Anterior cingulate cortex (tissue), 58 donors: ENCODE data around the gene XRRA1.

Source experiments
- DNase-seq, 58 donors: peaks; one replicate each; lab custom pipeline; 2025; lab: John Stamatoyannopoulos, UW

The XRRA1 gene

GRCh38 chr11:74951226-74951625, 2.3 kb upstream of the XRRA1 start:
- DNase-seq = no peak

- no peak for DNase-seq
Observed at GRCh38 chr11:74950374-74950969, 1.6 kb upstream of the XRRA1 start.

- DNase-seq = no peak
Observed at GRCh38 chr11:74949753-74950137, 854 bp upstream of the XRRA1 start.

- DNase-seq = no peak
Observed at GRCh38 chr11:74948546-74948897, 369 bp downstream of the XRRA1 start.

- DNase-seq = no peak
Observed at GRCh38 chr11:74942073-74942759, 6.7 kb downstream of the XRRA1 start.

- DNase-seq = no peak
Observed at GRCh38 chr11:74941492-74941891, 7.4 kb downstream of the XRRA1 start.

GRCh38 chr11:74937696-74938475, 11.0 kb downstream of the XRRA1 start:
- no peak for DNase-seq

GRCh38 chr11:74936976-74937375, 11.9 kb downstream of the XRRA1 start:
- DNase-seq = no peak

GRCh38 chr11:74936087-74936486, 12.8 kb downstream of the XRRA1 start:
- DNase-seq = peak in 1 of 58 donors; percentile 2

- DNase-seq = no peak
Observed at GRCh38 chr11:74935285-74935684, 13.6 kb downstream of the XRRA1 start.

- no peak for DNase-seq
Observed at GRCh38 chr11:74933765-74934164, 15.1 kb downstream of the XRRA1 start.

GRCh38 chr11:74932797-74933196, 16.1 kb downstream of the XRRA1 start:
- no peak for DNase-seq

- DNase-seq = no peak
Observed at GRCh38 chr11:74932169-74932568, 16.7 kb downstream of the XRRA1 start.

GRCh38 chr11:74929431-74930363, 19.2 kb downstream of the XRRA1 start:
- DNase-seq = peak in 49 of 58 donors; percentile 3 to 86 (median 36)

GRCh38 chr11:74927496-74927895, 21.4 kb downstream of the XRRA1 start:
- DNase-seq = no peak

- no peak for DNase-seq
Observed at GRCh38 chr11:74926304-74927030, 22.4 kb downstream of the XRRA1 start.

GRCh38 chr11:74925281-74925680, 23.6 kb downstream of the XRRA1 start:
- no peak for DNase-seq

GRCh38 chr11:74923125-74923524, 25.8 kb downstream of the XRRA1 start:
- DNase-seq = no peak

- no peak for DNase-seq
Observed at GRCh38 chr11:74909812-74910211, 39.1 kb downstream of the XRRA1 start.

- DNase-seq = no peak
Observed at GRCh38 chr11:74909385-74909784, 39.5 kb downstream of the XRRA1 start.
